GM23338 (cell line): ENCODE data around the gene CCDC50.

Experiments
- CREB1 ChIP-seq: fragments of 250-450 bp; sonication (Bioruptor Pico); IDR thresholded peaks from 2 replicates; pipeline ENCODE4 v1.5.0; 2020; ENCODE audit warnings: low read depth, mild to moderate bottlenecking, moderate library complexity
- EZH2 ChIP-seq: fragments of 200-600 bp; sonication (generic); IDR thresholded peaks from one replicate; pipeline ENCODE4 v1.8.0; 2017; ENCODE audit warnings: antibody characterized with exemption, mild to moderate bottlenecking, low read depth; ENCODE audit not compliant: unreplicated experiment
- EZH2phosphoT487 ChIP-seq: fragments of 200-600 bp; sonication (generic); IDR thresholded peaks from one replicate; pipeline ENCODE4 v1.8.1; 2018; ENCODE audit warnings: antibody characterized with exemption; ENCODE audit not compliant: unreplicated experiment
- JUNB ChIP-seq: IDR thresholded peaks from one replicate; pipeline ENCODE4 v1.6.1; 2016; ENCODE audit warnings: antibody characterized with exemption; ENCODE audit not compliant: unreplicated experiment
- NANOG ChIP-seq: IDR thresholded peaks from 2 replicates; pipeline ENCODE4 v1.6.1; 2016; ENCODE audit warnings: antibody characterized with exemption, borderline replicate concordance
- POLR2AphosphoS5 ChIP-seq: IDR thresholded peaks from 2 replicates; pipeline ENCODE4 v1.6.1; 2016; ENCODE audit warnings: antibody characterized with exemption, low read depth
- STAT1 ChIP-seq: IDR thresholded peaks from one replicate; pipeline ENCODE4 v1.6.1; 2016; ENCODE audit warnings: antibody characterized with exemption; ENCODE audit not compliant: unreplicated experiment
- ZNF114 ChIP-seq: fragments of 250-450 bp; sonication (Bioruptor Pico); IDR thresholded peaks from 2 replicates; pipeline ENCODE4 v1.5.0; 2020; ENCODE audit warnings: mild to moderate bottlenecking, moderate library complexity
- ZNF331 ChIP-seq: fragments of 250-450 bp; sonication (Bioruptor Pico); IDR thresholded peaks from 2 replicates; pipeline ENCODE4 v1.5.0; 2020; ENCODE audit warnings: low read depth, mild to moderate bottlenecking, moderate library complexity
- TF ChIP-seq, protein P1 (sequence below), 2 experiments: fragments of 200-600 bp in 1 of 2; sonication (generic) in 1 of 2; conservative IDR thresholded peaks; 2 replicates each; pipeline versions ENCODE4 v1.5.1 to v1.6.1; 2016 to 2017; ENCODE audit warnings: antibody characterized with exemption in 2 of 2, low read depth in 2 of 2, mild to moderate bottlenecking in 2 of 2, moderate library complexity in 1 of 2
- TF ChIP-seq, protein P2 (sequence below): IDR thresholded peaks from one replicate; pipeline ENCODE4 v1.6.1; 2018; ENCODE audit warnings: antibody characterized with exemption; ENCODE audit not compliant: unreplicated experiment
- TF ChIP-seq, protein P3 (sequence below): fragments of 250-450 bp; sonication (Bioruptor Pico); IDR thresholded peaks from 2 replicates; pipeline ENCODE4 v1.5.0; 2020; ENCODE audit warnings: mild to moderate bottlenecking, moderate library complexity

GRCh38 chr3:191324936-191325335 lies 4.3 kb upstream of the CCDC50 start:
- TF ChIP-seq POLR2AphosphoS5 (no peak), EZH2 (no peak), EZH2phosphoT487 (no peak), CREB1 (CRISPR knock-in tag) (no peak), NANOG (no peak), ZNF331 (CRISPR knock-in tag) (no peak), ZNF114 (CRISPR knock-in tag) (no peak), JUNB (no peak), STAT1 (no peak)
- TF ChIP-seq, protein P1, sequence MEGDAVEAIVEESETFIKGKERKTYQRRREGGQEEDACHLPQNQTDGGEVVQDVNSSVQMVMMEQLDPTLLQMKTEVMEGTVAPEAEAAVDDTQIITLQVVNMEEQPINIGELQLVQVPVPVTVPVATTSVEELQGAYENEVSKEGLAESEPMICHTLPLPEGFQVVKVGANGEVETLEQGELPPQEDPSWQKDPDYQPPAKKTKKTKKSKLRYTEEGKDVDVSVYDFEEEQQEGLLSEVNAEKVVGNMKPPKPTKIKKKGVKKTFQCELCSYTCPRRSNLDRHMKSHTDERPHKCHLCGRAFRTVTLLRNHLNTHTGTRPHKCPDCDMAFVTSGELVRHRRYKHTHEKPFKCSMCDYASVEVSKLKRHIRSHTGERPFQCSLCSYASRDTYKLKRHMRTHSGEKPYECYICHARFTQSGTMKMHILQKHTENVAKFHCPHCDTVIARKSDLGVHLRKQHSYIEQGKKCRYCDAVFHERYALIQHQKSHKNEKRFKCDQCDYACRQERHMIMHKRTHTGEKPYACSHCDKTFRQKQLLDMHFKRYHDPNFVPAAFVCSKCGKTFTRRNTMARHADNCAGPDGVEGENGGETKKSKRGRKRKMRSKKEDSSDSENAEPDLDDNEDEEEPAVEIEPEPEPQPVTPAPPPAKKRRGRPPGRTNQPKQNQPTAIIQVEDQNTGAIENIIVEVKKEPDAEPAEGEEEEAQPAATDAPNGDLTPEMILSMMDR (conservative IDR thresholded peaks at IDR 0.05; ENCODE audit: low read depth in 2 of 2) = no peak
- TF ChIP-seq, protein P2, sequence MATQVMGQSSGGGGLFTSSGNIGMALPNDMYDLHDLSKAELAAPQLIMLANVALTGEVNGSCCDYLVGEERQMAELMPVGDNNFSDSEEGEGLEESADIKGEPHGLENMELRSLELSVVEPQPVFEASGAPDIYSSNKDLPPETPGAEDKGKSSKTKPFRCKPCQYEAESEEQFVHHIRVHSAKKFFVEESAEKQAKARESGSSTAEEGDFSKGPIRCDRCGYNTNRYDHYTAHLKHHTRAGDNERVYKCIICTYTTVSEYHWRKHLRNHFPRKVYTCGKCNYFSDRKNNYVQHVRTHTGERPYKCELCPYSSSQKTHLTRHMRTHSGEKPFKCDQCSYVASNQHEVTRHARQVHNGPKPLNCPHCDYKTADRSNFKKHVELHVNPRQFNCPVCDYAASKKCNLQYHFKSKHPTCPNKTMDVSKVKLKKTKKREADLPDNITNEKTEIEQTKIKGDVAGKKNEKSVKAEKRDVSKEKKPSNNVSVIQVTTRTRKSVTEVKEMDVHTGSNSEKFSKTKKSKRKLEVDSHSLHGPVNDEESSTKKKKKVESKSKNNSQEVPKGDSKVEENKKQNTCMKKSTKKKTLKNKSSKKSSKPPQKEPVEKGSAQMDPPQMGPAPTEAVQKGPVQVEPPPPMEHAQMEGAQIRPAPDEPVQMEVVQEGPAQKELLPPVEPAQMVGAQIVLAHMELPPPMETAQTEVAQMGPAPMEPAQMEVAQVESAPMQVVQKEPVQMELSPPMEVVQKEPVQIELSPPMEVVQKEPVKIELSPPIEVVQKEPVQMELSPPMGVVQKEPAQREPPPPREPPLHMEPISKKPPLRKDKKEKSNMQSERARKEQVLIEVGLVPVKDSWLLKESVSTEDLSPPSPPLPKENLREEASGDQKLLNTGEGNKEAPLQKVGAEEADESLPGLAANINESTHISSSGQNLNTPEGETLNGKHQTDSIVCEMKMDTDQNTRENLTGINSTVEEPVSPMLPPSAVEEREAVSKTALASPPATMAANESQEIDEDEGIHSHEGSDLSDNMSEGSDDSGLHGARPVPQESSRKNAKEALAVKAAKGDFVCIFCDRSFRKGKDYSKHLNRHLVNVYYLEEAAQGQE = no peak
- TF ChIP-seq, protein P3, sequence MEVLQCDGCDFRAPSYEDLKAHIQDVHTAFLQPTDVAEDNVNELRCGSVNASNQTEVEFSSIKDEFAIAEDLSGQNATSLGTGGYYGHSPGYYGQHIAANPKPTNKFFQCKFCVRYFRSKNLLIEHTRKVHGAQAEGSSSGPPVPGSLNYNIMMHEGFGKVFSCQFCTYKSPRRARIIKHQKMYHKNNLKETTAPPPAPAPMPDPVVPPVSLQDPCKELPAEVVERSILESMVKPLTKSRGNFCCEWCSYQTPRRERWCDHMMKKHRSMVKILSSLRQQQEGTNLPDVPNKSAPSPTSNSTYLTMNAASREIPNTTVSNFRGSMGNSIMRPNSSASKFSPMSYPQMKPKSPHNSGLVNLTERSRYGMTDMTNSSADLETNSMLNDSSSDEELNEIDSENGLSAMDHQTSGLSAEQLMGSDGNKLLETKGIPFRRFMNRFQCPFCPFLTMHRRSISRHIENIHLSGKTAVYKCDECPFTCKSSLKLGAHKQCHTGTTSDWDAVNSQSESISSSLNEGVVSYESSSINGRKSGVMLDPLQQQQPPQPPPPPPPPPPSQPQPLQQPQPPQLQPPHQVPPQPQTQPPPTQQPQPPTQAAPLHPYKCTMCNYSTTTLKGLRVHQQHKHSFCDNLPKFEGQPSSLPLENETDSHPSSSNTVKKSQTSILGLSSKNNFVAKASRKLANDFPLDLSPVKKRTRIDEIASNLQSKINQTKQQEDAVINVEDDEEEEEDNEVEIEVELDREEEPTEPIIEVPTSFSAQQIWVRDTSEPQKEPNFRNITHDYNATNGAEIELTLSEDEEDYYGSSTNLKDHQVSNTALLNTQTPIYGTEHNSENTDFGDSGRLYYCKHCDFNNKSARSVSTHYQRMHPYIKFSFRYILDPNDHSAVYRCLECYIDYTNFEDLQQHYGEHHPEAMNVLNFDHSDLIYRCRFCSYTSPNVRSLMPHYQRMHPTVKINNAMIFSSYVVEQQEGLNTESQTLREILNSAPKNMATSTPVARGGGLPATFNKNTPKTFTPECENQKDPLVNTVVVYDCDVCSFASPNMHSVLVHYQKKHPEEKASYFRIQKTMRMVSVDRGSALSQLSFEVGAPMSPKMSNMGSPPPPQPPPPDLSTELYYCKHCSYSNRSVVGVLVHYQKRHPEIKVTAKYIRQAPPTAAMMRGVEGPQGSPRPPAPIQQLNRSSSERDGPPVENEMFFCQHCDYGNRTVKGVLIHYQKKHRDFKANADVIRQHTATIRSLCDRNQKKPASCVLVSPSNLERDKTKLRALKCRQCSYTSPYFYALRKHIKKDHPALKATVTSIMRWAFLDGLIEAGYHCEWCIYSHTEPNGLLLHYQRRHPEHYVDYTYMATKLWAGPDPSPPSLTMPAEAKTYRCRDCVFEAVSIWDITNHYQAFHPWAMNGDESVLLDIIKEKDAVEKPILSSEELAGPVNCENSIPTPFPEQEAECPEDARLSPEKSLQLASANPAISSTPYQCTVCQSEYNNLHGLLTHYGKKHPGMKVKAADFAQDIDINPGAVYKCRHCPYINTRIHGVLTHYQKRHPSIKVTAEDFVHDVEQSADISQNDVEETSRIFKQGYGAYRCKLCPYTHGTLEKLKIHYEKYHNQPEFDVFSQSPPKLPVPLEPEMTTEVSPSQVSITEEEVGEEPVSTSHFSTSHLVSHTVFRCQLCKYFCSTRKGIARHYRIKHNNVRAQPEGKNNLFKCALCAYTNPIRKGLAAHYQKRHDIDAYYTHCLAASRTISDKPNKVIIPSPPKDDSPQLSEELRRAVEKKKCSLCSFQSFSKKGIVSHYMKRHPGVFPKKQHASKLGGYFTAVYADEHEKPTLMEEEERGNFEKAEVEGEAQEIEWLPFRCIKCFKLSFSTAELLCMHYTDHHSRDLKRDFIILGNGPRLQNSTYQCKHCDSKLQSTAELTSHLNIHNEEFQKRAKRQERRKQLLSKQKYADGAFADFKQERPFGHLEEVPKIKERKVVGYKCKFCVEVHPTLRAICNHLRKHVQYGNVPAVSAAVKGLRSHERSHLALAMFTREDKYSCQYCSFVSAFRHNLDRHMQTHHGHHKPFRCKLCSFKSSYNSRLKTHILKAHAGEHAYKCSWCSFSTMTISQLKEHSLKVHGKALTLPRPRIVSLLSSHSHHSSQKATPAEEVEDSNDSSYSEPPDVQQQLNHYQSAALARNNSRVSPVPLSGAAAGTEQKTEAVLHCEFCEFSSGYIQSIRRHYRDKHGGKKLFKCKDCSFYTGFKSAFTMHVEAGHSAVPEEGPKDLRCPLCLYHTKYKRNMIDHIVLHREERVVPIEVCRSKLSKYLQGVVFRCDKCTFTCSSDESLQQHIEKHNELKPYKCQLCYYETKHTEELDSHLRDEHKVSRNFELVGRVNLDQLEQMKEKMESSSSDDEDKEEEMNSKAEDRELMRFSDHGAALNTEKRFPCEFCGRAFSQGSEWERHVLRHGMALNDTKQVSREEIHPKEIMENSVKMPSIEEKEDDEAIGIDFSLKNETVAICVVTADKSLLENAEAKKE = no peak
